HepG2 (cell line): ENCODE measurements around the gene NKX1-2. TPM values are rescaled to one million over a fixed set of nuclear protein-coding genes. Genes with fewer than 3 reads are reported as not detected.
A peak's percentile ranks its signal among the peaks of the same experiment; 100 is the strongest.

Source experiments
- ATF4 ChIP-seq, 2 experiments: fragments of 450-650 bp in 1 of 2; sonication (generic) in 1 of 2; formaldehyde crosslinking; IDR thresholded peaks; 2 replicates each; pipeline versions ENCODE4 v1.5.0 to v1.8.0; 2020 to 2022; ENCODE audit warnings: mild to moderate bottlenecking in 1 of 2, missing genetic modification reagents in 1 of 2
- PRPF4 ChIP-seq: fragments of 200-400 bp; formaldehyde crosslinking; IDR thresholded peaks from 2 replicates; pipeline ENCODE4 v1.6.1; 2016; ENCODE audit warnings: low read length, low read depth; ENCODE audit not compliant: poor library complexity, severe bottlenecking
- RFX1 ChIP-seq: fragments of 450-650 bp; IDR thresholded peaks from 2 replicates; pipeline ENCODE4 v1.6.1; 2017
- SALL1 ChIP-seq: sonication (generic); formaldehyde crosslinking; IDR thresholded peaks from 2 replicates; pipeline ENCODE4 v1.8.0; 2022; ENCODE audit warnings: mild to moderate bottlenecking, missing genetic modification reagents
- SKI ChIP-seq: fragments of 450-650 bp; IDR thresholded peaks from one replicate; pipeline ENCODE4 v1.6.1; 2018; ENCODE audit warnings: mild to moderate bottlenecking; ENCODE audit not compliant: partially characterized antibody
- YY1 ChIP-seq: IDR thresholded peaks from 2 replicates; pipeline ENCODE4 v1.6.1; 2011; ENCODE audit warnings: low read length, low read depth, moderate library complexity, mild to moderate bottlenecking; ENCODE audit not compliant: insufficient read depth, insufficient replicate concordance
- ZFP37 ChIP-seq: sonication (generic); formaldehyde crosslinking; IDR thresholded peaks from 2 replicates; pipeline ENCODE4 v1.4.0; 2020; ENCODE audit warnings: missing genetic modification reagents, borderline replicate concordance
- ZNF142 ChIP-seq: sonication (generic); formaldehyde crosslinking; IDR thresholded peaks from 2 replicates; pipeline ENCODE4 v1.4.0; 2020; ENCODE audit warnings: missing genetic modification reagents
- ZNF335 ChIP-seq: sonication (generic); formaldehyde crosslinking; IDR thresholded peaks from 2 replicates; pipeline ENCODE4 v1.4.0; 2020; ENCODE audit warnings: missing genetic modification reagents
- ZNF431 ChIP-seq: sonication (generic); formaldehyde crosslinking; IDR thresholded peaks from 2 replicates; pipeline ENCODE4 v1.9.0; 2022; ENCODE audit warnings: missing genetic modification reagents, low read depth, mild to moderate bottlenecking, borderline replicate concordance
- ZNF451 ChIP-seq: sonication (generic); formaldehyde crosslinking; IDR thresholded peaks from 2 replicates; pipeline ENCODE4 v1.5.0; 2020; ENCODE audit warnings: mild to moderate bottlenecking, missing genetic modification reagents
- ZSCAN29 ChIP-seq: sonication (generic); formaldehyde crosslinking; conservative IDR thresholded peaks from 2 replicates; pipeline ENCODE4 v1.4.0; 2020; ENCODE audit warnings: mild to moderate bottlenecking, missing genetic modification reagents
- polyA plus RNA-seq, 8 experiments: library from polyadenylated mRNA; depleted of rRNA in 3 of 8; stranded (reverse) in 7 of 8; unstranded in 1 of 8; fragments of >200 nt; fragmentation: Illumina TruSeq in 4 of 8; extraction: Trizol in 4 of 8; gene quantifications; 2 replicates each; pipeline versions ENCODE4 v1.2.1 to v1.2.3, GENCODE V29; 2011 to 2016; ENCODE audit warnings: low read depth in 4 of 8, missing spikeins in 1 of 8, mixed read lengths in 1 of 8; ENCODE audit not compliant: insufficient read depth in 1 of 8
- total RNA-seq, 5 experiments: library from RNA; depleted of rRNA; stranded (reverse); fragments of >200 nt; fragmentation: Illumina TruSeq; extraction: Trizol; gene quantifications; 2 replicates each; pipeline ENCODE4 v1.2.3, GENCODE V29; 2016; ENCODE audit warnings: low read depth in 1 of 5
- TF ChIP-seq, protein P1 (sequence below): sonication (generic); formaldehyde crosslinking; IDR thresholded peaks from 2 replicates; pipeline ENCODE4 v1.9.0; 2022; ENCODE audit warnings: missing genetic modification reagents, mild to moderate bottlenecking, borderline replicate concordance
- TF ChIP-seq, protein P2 (sequence below): sonication (generic); formaldehyde crosslinking; IDR thresholded peaks from 2 replicates; pipeline ENCODE4 v1.4.0; 2020; ENCODE audit warnings: missing genetic modification reagents
- TF ChIP-seq, protein P3 (sequence below): sonication (generic); formaldehyde crosslinking; IDR thresholded peaks from 2 replicates; pipeline ENCODE4 v1.8.1; 2022; ENCODE audit warnings: mild to moderate bottlenecking, missing genetic modification reagents

The NKX1-2 gene
- total and polyA plus RNA-seq, 2 of the 13 experiments (the other 11 are each of a cell fraction or from before 2014, with no cell fraction given): not detected

GRCh38 chr10:124418726-124419501 is 30.9 kb downstream of the NKX1-2 start, which contains the start of gene OAT (continued):
- TF ChIP-seq ZNF142 (CRISPR knock-in tag): 0 out of 2 replicates have a peak, but pooled peaks have one; percentile 18
- no peak for TF ChIP-seq ZNF431 (CRISPR knock-in tag)
- no peak for TF ChIP-seq ZNF335 (CRISPR knock-in tag)
- TF ChIP-seq, protein P1, sequence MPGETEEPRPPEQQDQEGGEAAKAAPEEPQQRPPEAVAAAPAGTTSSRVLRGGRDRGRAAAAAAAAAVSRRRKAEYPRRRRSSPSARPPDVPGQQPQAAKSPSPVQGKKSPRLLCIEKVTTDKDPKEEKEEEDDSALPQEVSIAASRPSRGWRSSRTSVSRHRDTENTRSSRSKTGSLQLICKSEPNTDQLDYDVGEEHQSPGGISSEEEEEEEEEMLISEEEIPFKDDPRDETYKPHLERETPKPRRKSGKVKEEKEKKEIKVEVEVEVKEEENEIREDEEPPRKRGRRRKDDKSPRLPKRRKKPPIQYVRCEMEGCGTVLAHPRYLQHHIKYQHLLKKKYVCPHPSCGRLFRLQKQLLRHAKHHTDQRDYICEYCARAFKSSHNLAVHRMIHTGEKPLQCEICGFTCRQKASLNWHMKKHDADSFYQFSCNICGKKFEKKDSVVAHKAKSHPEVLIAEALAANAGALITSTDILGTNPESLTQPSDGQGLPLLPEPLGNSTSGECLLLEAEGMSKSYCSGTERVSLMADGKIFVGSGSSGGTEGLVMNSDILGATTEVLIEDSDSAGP (CRISPR knock-in tag): peak; percentile 73; the same call in 1 of the 2 replicates
- TF ChIP-seq ZSCAN29 (CRISPR knock-in tag): no peak
- 0 out of 2 replicates have a peak, but pooled peaks have one; percentile 73 for TF ChIP-seq ZFP37
- TF ChIP-seq, protein P2, sequence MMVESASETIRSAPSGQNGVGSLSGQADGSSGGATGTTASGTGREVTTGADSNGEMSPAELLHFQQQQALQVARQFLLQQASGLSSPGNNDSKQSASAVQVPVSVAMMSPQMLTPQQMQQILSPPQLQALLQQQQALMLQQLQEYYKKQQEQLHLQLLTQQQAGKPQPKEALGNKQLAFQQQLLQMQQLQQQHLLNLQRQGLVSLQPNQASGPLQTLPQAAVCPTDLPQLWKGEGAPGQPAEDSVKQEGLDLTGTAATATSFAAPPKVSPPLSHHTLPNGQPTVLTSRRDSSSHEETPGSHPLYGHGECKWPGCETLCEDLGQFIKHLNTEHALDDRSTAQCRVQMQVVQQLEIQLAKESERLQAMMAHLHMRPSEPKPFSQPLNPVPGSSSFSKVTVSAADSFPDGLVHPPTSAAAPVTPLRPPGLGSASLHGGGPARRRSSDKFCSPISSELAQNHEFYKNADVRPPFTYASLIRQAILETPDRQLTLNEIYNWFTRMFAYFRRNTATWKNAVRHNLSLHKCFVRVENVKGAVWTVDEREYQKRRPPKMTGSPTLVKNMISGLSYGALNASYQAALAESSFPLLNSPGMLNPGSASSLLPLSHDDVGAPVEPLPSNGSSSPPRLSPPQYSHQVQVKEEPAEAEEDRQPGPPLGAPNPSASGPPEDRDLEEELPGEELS (CRISPR knock-in tag): 0 out of 2 replicates have a peak, but pooled peaks have one; percentile 54
- TF ChIP-seq PRPF4: no peak
- TF ChIP-seq SALL1 (CRISPR knock-in tag): peak; percentile 75
- peak; percentile 16 for TF ChIP-seq YY1
- no peak for TF ChIP-seq ZNF451 (CRISPR knock-in tag)
- no peak for TF ChIP-seq ATF4 (CRISPR knock-in tag; IDR thresholded peaks at IDR 0.05)
- no peak for TF ChIP-seq RFX1
- TF ChIP-seq, protein P3, sequence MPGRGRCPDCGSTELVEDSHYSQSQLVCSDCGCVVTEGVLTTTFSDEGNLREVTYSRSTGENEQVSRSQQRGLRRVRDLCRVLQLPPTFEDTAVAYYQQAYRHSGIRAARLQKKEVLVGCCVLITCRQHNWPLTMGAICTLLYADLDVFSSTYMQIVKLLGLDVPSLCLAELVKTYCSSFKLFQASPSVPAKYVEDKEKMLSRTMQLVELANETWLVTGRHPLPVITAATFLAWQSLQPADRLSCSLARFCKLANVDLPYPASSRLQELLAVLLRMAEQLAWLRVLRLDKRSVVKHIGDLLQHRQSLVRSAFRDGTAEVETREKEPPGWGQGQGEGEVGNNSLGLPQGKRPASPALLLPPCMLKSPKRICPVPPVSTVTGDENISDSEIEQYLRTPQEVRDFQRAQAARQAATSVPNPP: no peak
- peak; percentile 54 for TF ChIP-seq SKI
